ENCODE data around the gene SEMA3C. TPM values are rescaled to one million over a fixed set of nuclear protein-coding genes. Genes with fewer than 3 reads are reported as not detected.

The SEMA3C gene
- total RNA-seq, 2 experiments from 2014 or later, result 0.08 TPM

GRCh38 chr7:80763289-80763688 is 155.6 kb downstream of the SEMA3C start:
- Histone ChIP-seq H3K27me3 (ENCODE audit: control insufficient read depth in 1 of 2, insufficient read depth in 2 of 2, low read length in 2 of 2) (no peaks in the 10 kb centered on the region), H3K4me3 (ENCODE audit: low read length) (no peak overlapping the region), H3K36me3 (ENCODE audit: insufficient read depth, low read length) (no peaks in the 10 kb centered on the region), H3K9me3 (ENCODE audit: control insufficient read depth in 1 of 2, insufficient read depth in 1 of 2, low read length in 2 of 2) (peaks cover 0 to 8% of the 10 kb centered on the region in 2 experiments), H3K27ac (ENCODE audit: low read depth in 1 of 2, low read length in 2 of 2) (no peak overlapping the region), H3K4me1 (ENCODE audit: insufficient read depth, low read length) (no peaks in the 10 kb centered on the region)
- Mint-ChIP-seq H3K27me3 (no peaks in the 10 kb centered on the region), H3K9me3 (no peaks in the 10 kb centered on the region), H3K27ac (no peak overlapping the region), H3K4me3 (no peak overlapping the region), H3K36me3 (ENCODE audit: low read depth) (no peaks in the 10 kb centered on the region), H3K4me1 (ENCODE audit: low read depth) (no peaks in the 10 kb centered on the region)
- ChIA-PET CTCF (no interaction called here), POLR2A (interaction anchor here (0.5 kb wide), 1 partner anchor 291 kb away, joined by 3 read pairs; no protein-coding TSS in a partner anchor)
- intact Hi-C loops (cut with DNase I, micrococcal nuclease), result no loop called here
- TF ChIP-seq, protein P1, sequence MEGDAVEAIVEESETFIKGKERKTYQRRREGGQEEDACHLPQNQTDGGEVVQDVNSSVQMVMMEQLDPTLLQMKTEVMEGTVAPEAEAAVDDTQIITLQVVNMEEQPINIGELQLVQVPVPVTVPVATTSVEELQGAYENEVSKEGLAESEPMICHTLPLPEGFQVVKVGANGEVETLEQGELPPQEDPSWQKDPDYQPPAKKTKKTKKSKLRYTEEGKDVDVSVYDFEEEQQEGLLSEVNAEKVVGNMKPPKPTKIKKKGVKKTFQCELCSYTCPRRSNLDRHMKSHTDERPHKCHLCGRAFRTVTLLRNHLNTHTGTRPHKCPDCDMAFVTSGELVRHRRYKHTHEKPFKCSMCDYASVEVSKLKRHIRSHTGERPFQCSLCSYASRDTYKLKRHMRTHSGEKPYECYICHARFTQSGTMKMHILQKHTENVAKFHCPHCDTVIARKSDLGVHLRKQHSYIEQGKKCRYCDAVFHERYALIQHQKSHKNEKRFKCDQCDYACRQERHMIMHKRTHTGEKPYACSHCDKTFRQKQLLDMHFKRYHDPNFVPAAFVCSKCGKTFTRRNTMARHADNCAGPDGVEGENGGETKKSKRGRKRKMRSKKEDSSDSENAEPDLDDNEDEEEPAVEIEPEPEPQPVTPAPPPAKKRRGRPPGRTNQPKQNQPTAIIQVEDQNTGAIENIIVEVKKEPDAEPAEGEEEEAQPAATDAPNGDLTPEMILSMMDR (IDR thresholded peaks at IDR 0.05), result no peak
- DNase-seq, result no peak
- ATAC-seq (ENCODE audit: poor library complexity), result no peak

GRCh38 chr7:80760292-80760691 is 158.6 kb downstream of the SEMA3C start:
- DNase-seq (no peak), ATAC-seq (ENCODE audit: poor library complexity) (no peak)
- ChIA-PET POLR2A (no interaction called here), CTCF (no interaction called here)
- no peak overlapping the region for H3K4me3 ChIP-seq (ENCODE audit: low read length)
- no peak overlapping the region for H3K4me3 Mint-ChIP-seq
- no peaks in the 10 kb centered on the region for H3K27me3 Mint-ChIP-seq
- H3K4me1 Mint-ChIP-seq (ENCODE audit: low read depth), result no peaks in the 10 kb centered on the region
- no peaks in the 10 kb centered on the region for H3K36me3 Mint-ChIP-seq (ENCODE audit: low read depth)
- intact Hi-C loops (cut with DNase I, micrococcal nuclease), result no loop called here
- no peaks in the 10 kb centered on the region for H3K27me3 ChIP-seq (ENCODE audit: control insufficient read depth in 1 of 2, insufficient read depth in 2 of 2, low read length in 2 of 2)
- H3K4me1 ChIP-seq (ENCODE audit: insufficient read depth, low read length), result no peaks in the 10 kb centered on the region
- no peaks in the 10 kb centered on the region for H3K36me3 ChIP-seq (ENCODE audit: insufficient read depth, low read length)
- TF ChIP-seq, protein P1 (IDR thresholded peaks at IDR 0.05), result no peak
- H3K9me3 ChIP-seq (ENCODE audit: control insufficient read depth in 1 of 2, insufficient read depth in 1 of 2, low read length in 2 of 2), result peaks cover 0 to 7% of the 10 kb centered on the region in 2 experiments
- peaks cover 3% of the 10 kb centered on the region for H3K9me3 Mint-ChIP-seq
- H3K27ac Mint-ChIP-seq, result no peak overlapping the region
- no peak overlapping the region for H3K27ac ChIP-seq (ENCODE audit: low read depth in 1 of 2, low read length in 2 of 2)

DNA sequence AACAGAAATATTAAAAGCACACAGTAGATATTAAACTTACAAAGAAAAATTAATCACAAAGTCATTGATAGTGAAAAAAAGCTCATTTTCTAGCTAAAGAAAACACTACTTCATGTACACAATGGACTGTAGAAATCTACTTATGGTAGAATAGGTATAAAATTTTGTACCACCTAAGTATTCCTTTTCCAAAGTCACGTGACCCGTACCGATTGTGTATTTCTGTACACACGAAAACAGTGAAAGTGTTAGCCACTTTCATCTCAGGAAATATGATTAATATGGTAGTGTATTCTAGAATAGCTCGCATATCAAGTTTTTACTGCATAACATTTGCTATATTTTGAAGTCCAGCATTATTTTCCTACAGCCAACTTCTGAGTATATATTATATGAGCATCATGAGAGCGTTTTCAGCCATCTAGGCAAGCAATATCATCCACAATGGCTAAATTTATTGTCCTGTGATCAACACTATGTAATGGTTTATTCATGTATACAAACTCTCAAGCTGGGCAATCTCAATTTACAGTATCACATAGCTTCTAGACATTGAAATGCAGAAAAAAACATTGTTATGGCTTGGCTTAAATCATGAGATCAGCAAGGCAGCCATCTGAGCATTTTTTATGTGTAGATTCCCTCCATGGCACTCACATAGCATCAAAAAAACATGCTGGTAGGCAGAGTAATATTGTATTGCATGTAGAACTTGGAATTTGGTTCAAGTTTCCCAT is 165.7 kb downstream of the SEMA3C start:
- intact Hi-C loops (cut with DNase I, micrococcal nuclease), result no loop called here
- no peaks in the 10 kb centered on the region for H3K27me3 ChIP-seq (ENCODE audit: control insufficient read depth in 1 of 2, insufficient read depth in 2 of 2, low read length in 2 of 2)
- H3K9me3 Mint-ChIP-seq, result peaks cover 7% of the 10 kb centered on the region
- H3K36me3 Mint-ChIP-seq (ENCODE audit: low read depth), result no peaks in the 10 kb centered on the region
- H3K4me3 Mint-ChIP-seq, result no peak overlapping the region
- H3K27ac Mint-ChIP-seq, result no peak overlapping the region
- DNase-seq (no peak), ATAC-seq (ENCODE audit: poor library complexity) (no peak)
- POLR2A ChIA-PET, result no interaction called here
- no peak overlapping the region for H3K27ac ChIP-seq (ENCODE audit: low read depth in 1 of 2, low read length in 2 of 2)
- no peaks in the 10 kb centered on the region for H3K4me1 ChIP-seq (ENCODE audit: insufficient read depth, low read length)
- no peaks in the 10 kb centered on the region for H3K27me3 Mint-ChIP-seq
- CTCF ChIA-PET, result no interaction called here
- no peaks in the 10 kb centered on the region for H3K4me1 Mint-ChIP-seq (ENCODE audit: low read depth)
- H3K4me3 ChIP-seq (ENCODE audit: low read length), result no peak overlapping the region
- TF ChIP-seq, protein P1 (IDR thresholded peaks at IDR 0.05), result no peak
- peaks cover 0 to 5% of the 10 kb centered on the region in 2 experiments for H3K9me3 ChIP-seq (ENCODE audit: control insufficient read depth in 1 of 2, insufficient read depth in 1 of 2, low read length in 2 of 2)
- no peaks in the 10 kb centered on the region for H3K36me3 ChIP-seq (ENCODE audit: insufficient read depth, low read length)

Data from CD4-positive, alpha-beta T cell (primary cell).